Activated CD8-positive, alpha-beta memory T cell treated with anti-CD3 and anti-CD28 coated beads for 1 hour (primary cell): ENCODE results near the gene FGF12.

ENCODE experiments used
- DNase-seq, 2 donors: peaks; one replicate each; pipeline ENCODE4 v3.0.0-alpha.2; 2020; ENCODE audit warnings: low read depth in 1 of 2; ENCODE audit errors: extremely low read depth in 1 of 2

Gene FGF12

DNA sequence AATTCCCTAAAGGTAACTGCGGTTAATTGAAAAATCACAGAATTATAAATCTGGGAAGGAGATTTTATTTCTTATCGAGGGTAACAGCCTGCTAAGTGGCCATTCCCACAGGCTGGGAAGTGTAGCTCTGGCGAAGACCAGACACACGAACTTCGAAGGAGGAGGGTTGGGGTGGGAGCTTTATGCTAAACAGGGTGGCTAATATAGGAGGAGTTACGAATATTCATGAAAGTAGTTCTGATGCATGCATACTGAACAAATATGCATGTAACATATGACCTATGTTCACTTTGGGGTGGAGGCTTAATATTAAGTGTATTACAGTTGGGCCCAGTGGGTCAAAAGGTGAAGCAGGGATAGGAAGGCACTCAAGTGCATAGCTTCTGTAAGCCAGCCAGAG, 221.6 kb downstream of the FGF12 start:
- DNase-seq: no peak

DNA sequence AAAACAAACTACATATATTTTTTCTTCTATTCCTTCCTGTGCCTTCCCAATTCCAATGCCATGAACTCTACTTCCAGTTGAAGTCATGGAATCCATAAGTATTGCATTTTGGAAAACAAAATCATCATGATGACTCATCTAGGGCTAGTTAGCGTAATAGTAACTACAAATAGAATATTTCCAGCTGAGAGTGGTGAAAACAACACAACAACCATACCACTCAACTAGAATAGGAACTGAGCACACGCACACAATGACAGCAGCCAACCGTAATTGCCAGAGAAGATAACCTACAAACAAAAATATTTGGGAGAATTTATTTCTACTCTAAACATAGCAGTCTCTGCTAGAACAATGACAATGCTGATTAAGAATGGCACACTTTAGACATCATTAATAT, 225.9 kb downstream of the FGF12 start:
- DNase-seq: no peak

- no peak for DNase-seq
These were observed 230.3 kb downstream of the FGF12 start for GRCh38 chr3:192496905-192497587.

GRCh38 chr3:192494174-192494573, 233.2 kb downstream of the FGF12 start:
- no peak for DNase-seq

DNA sequence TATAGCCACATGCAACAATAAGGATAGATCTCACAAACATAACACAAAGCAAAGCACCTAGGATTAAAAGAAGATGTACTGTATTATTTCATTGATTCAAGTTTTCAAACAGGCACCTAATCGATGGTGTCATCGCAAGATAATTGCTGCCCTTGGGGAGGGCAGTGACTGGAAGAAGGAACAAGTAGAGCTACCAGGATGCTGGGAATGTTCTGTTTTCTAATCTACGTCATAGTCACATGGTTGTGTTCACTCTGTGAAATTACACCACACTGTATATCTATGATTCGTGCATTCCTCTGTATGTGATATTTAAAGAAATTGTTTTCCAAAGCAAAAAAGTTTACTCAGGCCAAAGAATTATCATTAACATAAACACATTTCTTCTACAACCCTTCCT, 236.6 kb downstream of the FGF12 start:
- no peak for DNase-seq

GRCh38 chr3:192489579-192489978, 237.8 kb downstream of the FGF12 start:
- DNase-seq: no peak

GRCh38 chr3:192487033-192487432, 240.3 kb downstream of the FGF12 start:
- DNase-seq: no peak

- DNase-seq: no peak
These were observed 244.5 kb downstream of the FGF12 start for GRCh38 chr3:192482809-192483208.

DNA sequence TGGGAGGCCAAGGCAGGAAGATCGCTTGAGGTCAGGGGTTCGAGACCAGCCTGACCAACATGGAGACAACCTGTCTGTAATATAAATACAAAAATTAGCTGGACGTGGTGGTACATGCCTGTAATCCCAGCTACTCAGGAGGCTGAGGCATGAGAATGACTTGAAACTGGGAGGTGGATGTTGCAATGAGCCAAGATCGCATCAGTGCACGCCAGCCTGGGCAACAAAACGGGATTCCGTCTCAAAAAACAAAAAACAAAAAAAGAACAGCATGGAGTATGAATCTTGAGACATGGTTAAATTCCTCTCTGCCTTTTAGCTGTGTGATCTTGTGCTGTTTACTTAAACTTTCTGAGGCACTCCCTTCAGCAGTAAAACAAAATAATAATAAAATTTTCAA, 244.9 kb downstream of the FGF12 start:
- no peak for DNase-seq

GRCh38 chr3:192481638-192482037, 245.7 kb downstream of the FGF12 start:
- DNase-seq: no peak

GRCh38 chr3:192467230-192468140, 259.9 kb downstream of the FGF12 start:
- DNase-seq: peak in 1 of 2 donors; percentile 11

DNA sequence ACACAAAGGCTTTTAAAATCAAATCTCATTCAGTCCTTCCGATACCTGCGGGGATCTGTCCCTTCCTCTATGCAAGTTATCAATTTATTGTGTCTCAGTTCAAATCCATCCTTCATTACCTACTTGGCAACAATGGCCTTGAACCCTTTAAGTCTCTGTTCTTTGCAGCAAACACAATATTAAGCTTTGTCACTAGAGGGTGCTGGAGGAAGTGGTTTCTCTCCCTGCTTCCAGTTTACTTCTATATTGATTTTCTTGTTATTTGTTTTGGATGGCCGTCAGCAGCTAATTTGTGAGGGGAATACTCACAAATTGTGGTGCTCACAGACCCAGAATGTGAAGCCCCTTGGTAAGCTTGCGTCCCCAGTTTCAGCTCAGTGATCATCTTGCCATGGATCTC, 278.3 kb downstream of the FGF12 start:
- no peak for DNase-seq

GRCh38 chr3:192445770-192446644, 281.3 kb downstream of the FGF12 start:
- DNase-seq: no peak

GRCh38 chr3:192444791-192445106, 282.6 kb downstream of the FGF12 start:
- no peak for DNase-seq

DNA sequence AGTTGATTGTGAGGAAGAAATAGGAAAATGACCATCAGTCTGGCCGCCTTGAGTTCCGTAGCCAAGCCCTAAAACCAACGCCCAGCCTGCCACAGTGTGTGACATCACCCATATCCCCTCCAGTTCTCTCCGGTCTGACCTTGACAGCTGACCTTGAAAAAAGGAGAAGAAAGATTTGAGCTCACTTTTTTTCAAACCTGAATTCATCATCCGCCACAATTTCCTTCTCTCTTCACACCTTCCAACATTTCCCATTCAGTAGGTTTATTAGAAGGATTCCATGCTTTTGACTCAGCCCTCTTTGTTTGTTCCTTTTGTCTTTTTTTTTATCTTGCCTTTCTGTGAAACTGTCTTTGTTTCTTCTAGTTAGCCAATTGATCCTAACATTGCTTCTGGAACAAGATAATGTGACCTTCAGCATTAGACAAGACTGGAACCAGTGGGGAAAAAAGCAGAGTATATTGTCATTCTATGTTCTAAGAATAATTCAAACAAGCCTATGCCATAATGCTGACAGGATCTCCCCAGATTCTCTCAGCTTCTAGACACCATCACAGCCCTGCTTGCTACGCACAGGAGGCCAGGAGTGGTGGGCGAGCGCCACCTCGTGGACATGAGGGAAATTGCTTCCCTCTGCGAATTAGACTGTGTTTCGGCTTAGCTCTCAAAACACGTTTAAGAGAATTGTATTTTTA, 283.1 kb downstream of the FGF12 start:
- peak in 1 of 2 donors; percentile 18 for DNase-seq

DNA sequence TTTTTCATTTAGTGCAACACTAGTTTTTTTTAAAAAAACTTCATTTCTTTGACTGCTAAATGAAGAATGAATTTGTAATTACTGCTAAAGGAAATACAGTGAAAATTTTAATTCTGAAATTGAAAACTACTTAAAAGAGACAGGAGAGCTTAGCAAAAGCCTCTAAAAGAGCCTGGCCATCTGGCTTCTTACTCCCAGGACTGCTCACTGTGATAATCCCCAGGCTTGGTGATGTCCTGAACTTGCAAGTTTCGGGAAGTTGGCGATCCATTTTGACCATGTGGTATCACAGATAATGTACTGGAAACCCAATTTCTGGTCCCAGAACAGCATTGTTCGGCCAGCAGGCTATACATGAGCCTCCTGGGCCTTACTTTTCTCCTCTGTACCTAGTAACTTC, 292.1 kb downstream of the FGF12 start:
- no peak for DNase-seq

DNA sequence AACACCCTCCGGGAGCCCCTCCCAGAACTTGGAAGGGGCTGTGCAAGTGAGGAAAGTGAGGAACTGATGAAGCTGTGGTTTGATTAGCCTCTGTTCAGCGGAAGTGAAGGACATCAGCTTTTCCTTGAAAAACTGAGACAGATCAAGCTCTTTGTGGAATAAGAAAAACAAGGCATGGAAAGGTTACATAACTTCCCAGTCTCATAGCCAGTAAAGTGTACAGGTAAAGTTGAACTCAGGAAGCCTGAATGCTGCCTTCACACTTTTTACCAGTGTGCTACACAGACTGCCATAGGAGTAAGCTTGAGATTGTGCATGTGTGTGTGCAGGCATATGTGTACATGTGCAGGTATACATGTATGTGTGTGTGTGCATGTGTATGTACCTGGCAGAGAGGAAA, 293.2 kb downstream of the FGF12 start:
- DNase-seq: no peak

- no peak for DNase-seq
These were observed 293.6 kb downstream of the FGF12 start for GRCh38 chr3:192433704-192434103.

DNA sequence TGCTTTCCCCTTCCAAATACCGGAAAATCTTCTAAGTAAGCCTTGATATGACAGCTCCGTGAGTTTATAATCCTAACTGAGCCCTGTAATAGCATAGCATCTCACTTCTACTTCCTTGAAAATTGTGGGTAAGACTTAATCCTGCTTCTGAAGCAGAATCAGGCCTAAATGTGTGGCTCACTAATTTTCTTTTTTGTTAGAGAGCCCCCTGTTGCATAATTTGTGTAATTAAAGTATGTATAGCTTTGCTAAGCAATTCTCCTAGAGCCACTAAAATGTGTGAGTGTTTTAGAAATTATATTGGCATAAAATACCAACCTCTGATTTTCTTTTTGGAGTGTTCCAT, 304.4 kb downstream of the FGF12 start:
- DNase-seq: no peak

DNA sequence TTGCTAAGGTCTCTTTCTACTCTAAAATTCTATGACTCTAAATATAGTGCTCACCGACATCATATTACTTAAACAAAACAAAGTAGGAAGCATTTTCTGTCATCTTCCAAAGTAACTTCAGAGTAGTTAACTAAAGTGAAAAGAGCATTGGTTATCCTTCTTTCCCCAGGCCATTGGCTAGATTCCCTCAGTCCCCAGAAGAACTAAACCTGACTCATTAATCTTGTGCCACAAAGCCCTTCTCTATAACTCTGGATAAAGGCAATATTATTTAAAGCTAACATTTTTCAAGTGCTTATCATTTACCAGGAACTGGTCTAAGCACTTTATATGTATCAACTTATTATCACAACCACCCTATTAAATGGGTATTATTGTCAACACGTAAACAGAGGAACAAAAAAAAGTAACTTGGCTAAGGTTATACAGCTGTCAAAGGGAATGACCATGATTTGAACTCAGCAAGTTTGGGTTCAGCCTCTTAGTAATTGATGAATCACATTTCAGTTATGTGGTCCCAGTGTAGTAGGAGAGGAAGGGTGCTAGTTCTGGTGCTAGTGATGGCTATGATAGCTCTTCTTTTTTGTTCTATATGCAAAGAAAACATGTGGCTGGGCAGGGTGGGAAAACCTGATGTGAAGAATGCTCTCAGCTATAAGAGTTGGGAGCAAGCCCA, 304.9 kb downstream of the FGF12 start:
- no peak for DNase-seq
